Sigmoid colon (tissue), 4 donors: ENCODE data around the gene PPL.

Source experiments
- EP300 ChIP-seq, 4 donors: sonication (generic); formaldehyde crosslinking; IDR thresholded peaks; one replicate each; pipeline ENCODE4 v1.6.1; 2017; ENCODE audit warnings: antibody characterized with exemption in 4 of 4
- POLR2A ChIP-seq, 2 donors: fragments of 450-650 bp; IDR thresholded peaks; one replicate each; pipeline ENCODE4 v1.6.1; 2016; ENCODE audit warnings: antibody characterized with exemption in 2 of 2, mild to moderate bottlenecking in 2 of 2, moderate library complexity in 2 of 2
- POLR2AphosphoS5 ChIP-seq, 4 donors: sonication (generic); formaldehyde crosslinking; IDR thresholded peaks; one replicate each; pipeline ENCODE4 v1.6.1; 2017; ENCODE audit warnings: antibody characterized with exemption in 4 of 4
- TF ChIP-seq, protein P1 (sequence below), 4 experiments: fragments of 450-650 bp in 3 of 4; fragments of 200-600 bp in 1 of 4; IDR thresholded peaks; one replicate each; pipeline ENCODE4 v1.5.1; 2016 to 2019; ENCODE audit warnings: antibody characterized with exemption in 4 of 4, mild to moderate bottlenecking in 3 of 4, moderate library complexity in 2 of 4

GRCh38 chr16:4836727-4837126 is 100.2 kb downstream of the PPL start:
- TF ChIP-seq POLR2A (IDR thresholded peaks at IDR 0.05) = no peak
- TF ChIP-seq, protein P1, sequence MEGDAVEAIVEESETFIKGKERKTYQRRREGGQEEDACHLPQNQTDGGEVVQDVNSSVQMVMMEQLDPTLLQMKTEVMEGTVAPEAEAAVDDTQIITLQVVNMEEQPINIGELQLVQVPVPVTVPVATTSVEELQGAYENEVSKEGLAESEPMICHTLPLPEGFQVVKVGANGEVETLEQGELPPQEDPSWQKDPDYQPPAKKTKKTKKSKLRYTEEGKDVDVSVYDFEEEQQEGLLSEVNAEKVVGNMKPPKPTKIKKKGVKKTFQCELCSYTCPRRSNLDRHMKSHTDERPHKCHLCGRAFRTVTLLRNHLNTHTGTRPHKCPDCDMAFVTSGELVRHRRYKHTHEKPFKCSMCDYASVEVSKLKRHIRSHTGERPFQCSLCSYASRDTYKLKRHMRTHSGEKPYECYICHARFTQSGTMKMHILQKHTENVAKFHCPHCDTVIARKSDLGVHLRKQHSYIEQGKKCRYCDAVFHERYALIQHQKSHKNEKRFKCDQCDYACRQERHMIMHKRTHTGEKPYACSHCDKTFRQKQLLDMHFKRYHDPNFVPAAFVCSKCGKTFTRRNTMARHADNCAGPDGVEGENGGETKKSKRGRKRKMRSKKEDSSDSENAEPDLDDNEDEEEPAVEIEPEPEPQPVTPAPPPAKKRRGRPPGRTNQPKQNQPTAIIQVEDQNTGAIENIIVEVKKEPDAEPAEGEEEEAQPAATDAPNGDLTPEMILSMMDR (IDR thresholded peaks at IDR 0.05) = no peak
- no peak for TF ChIP-seq EP300 (IDR thresholded peaks at IDR 0.05)
- no peak for TF ChIP-seq POLR2AphosphoS5 (IDR thresholded peaks at IDR 0.05)
